Activated naive CD4-positive, alpha-beta T cell treated with Interleukin-2 at 50 U/mL for 16 hours (primary cell): ENCODE data around the gene STX8.
A peak's percentile ranks its signal among the peaks of the same experiment; 100 is the strongest.
"Not testable (repeated sequence)": the region's sequence is repeated elsewhere in the genome, so short reads cannot be mapped to it uniquely, and the experiment has no call there.

ENCODE experiments used
- DNase-seq: peaks from one replicate; pipeline ENCODE4 v3.0.0-alpha.2; 2020

The STX8 gene

DNA sequence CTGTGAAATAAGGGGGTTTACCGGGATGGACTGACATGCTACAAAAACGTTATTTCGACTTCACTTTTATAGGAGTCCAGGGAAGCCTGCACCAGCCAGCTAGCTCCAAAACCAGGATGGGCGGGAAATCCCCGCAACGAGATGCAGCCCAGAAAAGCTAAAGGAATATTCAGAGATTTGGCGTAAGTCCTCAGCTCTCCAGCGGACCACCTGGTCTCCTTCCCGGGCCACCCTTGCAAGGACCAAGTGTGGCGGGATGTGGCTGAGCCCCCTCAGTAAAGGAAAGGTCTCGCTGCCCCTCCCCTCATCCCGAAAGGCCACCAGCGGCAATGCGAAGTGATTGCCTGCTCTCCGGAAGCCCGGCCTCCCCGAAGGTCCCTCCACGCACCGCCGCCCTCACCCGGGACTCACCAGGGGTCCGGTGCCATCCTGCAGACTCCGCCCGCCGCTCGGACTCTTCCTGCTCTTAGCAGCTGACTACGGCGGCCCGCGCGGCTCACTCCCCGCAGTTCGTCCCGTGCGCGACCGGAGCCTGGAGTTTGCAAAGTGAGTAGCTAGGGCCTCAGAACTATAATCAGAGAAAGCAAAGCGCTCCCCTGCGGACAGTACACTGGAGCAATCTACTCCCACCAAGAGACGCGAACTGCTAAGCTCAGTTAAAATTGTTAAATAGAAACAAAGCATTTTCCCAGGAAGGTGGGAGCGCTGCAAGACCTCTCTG lies at the start of gene STX8:
Gene STX8 (minus strand): TSS at position 440 of the 721 bp plus-strand sequence. CDS start 12 bp downstream, at position 428.
- peak; percentile 84 for DNase-seq

DNA sequence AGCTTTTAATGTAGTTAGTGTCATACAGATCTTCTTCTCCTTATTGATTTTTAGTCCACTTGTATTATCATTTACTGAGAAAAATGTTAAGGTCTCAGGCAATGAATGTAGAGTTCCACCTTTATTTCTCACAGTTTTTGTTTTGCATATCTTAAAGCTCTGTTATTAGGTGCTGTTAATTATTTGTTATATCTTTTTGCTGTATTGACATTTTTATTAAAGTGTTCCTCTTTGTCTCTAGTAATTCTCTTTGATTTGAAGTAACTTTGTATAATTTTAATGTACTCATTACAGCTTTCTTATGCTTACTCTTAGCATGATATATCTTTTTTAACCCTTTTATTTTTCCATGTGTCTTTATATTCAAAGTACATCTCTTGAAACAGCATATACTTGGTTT lies 47.3 kb upstream of the STX8 start:
- no peak for DNase-seq

GRCh38 chr17:9615486-9615885 lies 39.9 kb upstream of the STX8 start:
- DNase-seq: no peak

- no peak for DNase-seq
These were observed 36.4 kb upstream of the STX8 start for GRCh38 chr17:9612006-9612405.

DNA sequence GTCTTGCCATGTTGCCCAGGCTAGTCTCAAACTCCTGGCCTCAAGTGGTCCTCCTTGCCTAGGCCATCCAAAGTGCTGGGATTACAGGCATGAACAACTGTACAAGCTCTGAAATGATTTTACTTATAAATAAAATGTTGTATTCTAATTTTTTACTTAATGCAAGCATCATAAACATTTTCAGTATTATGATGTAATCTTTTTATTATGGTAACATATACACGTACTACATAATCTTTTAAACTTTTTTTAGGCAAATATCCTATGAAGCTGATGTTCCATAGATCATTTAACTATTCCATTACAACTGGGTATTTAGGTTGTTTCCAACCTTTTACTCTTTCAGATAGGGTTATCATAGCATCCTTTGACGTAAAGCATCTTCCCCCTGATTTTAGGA lies 35.9 kb upstream of the STX8 start:
- DNase-seq: no peak

GRCh38 chr17:9607058-9607457 lies 31.4 kb upstream of the STX8 start:
- not testable (repeated sequence) for DNase-seq

- DNase-seq: no peak
These were observed 30.8 kb upstream of the STX8 start for GRCh38 chr17:9606453-9606852.

- not testable (repeated sequence) for DNase-seq
These were observed 29.0 kb upstream of the STX8 start for GRCh38 chr17:9604583-9604982.

- DNase-seq: no peak
These were observed 23.0 kb upstream of the STX8 start for GRCh38 chr17:9598661-9599060.

DNA sequence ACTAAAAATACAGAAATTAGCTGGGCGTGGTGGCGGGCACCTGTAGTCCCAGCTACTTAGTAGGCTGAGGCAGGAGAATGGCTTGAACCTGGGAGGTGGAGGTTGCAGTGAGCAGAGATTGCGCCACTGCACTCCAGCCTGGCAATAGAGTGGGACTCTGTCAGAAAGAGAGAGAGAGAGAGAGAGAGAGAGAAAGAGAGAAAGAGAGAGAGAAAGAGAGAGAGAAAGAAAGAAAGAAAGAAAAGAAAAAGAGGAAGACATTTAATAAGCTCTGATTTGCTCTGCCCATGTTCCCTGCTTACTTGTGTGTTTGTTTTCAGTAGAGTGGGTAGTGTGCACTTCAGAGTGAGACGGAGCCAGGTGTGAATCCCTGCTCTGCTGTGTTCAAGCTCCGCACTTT lies 22.0 kb upstream of the STX8 start:
- not testable (repeated sequence) for DNase-seq

DNA sequence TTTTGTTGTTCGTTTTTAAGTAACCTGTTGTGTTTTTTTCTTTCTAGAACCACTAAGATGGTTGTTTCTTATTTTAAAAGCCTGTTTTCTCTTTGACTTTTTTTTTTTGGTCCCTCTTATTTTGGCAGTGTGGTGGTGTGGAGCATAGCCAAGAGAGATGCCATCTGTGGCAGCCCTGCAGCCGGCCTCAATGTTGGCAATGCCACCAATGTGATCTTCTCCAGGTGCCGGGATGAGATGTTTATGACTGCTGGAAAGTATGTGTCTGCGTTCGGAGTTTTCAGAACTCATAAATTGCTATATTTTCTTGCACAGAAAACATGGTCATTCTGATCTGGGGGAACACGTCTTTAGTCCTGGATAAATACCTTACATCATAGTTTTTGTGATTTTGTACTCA lies 18.4 kb upstream of the STX8 start:
- no peak for DNase-seq

DNA sequence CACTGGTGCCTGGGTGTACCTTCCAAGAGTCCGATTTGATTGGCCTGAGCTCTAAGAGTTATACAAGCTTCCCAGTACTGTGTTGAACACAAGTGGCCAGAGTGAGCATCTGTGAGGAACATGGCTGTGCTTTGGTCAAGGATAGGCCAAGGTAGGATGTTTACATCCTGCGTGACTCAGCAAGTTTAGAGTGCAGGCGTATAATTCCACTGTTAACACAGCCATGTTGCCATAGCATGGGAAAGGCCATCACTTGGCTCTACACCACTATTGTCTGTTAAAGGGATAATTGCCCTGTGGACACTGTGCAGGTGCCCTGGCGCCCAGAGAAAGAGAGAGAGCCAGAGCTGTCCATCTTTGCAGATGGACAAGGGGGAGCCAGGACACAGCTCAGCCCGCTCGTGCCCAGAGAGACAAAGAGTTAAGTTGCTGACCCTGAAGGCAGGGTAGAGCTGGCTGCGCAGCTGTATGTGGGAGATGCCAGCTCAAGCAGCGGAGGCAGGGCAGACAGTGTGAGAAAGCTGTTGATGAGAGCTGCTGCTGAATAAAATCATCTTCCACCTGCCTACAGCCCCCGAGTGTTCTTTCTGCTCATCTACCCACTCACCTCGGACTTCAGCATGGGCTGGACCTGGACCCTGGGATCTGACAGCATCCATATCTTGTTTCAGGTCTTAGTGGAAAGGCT lies 12.5 kb upstream of the STX8 start:
- no peak for DNase-seq

DNA sequence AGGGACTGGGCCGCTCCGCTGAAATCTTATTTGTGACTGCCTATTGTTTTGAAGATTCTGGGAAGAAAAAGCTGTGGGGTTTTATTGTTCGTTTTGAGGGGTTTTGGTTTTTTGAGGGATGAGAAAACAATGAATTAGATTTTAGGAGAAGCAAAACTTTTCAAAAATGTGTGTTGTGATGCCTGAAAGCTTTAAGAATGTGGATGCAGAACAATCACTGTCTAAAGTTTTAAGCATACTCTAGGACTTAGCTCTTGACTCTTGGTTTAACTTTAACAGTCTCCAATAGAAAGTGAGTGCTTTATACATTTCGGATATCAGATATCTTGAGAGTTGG lies 1.7 kb upstream of the STX8 start:
- no peak for DNase-seq

DNA sequence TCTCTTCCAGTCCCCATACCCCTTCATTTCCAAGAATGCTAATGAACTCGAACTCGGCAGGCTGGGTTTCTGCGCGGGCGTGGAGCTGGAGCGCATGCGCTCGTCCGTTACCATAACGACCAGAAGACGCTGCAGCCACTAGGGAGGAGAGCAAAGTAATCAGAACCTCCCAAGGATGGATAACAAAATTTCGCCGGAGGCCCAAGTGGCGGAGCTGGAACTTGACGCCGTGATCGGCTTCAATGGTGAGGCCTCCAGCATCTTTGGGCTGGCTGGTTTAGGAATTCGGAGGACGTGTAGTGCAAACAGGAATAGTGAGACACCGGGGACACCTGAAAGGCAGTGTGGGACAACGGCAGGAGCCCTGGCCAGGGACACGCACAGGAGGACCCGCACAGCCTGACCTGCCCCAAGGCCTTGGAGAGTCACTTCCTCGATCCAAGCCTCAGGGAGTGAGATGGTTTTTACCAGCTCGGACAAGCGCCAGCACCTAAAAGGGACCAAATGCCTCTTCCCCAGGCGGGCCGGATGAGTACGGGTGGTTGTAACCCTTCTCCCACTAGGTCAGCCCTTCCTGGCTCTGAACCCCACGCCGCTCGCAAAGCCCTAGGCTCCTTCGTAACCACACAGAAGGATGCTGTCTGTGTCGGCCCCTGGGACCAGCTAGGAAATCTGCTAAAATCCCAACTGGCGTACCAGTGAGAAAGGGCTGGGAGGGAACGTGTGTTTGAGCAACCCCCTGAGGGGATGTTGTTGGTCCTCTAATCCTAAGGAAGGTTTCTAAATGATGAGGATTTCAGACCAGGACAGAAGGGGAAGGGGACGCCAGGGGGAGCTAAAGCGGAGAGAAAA lies 1.1 kb upstream of the STX8 start, which contains the start of gene CFAP52:
Gene CFAP52 (plus strand): TSS at position 122 of the 852 bp plus-strand sequence. CDS start 54 bp downstream, at position 176.
- DNase-seq: peak; percentile 81

- no peak for DNase-seq
These were observed 4.4 kb downstream of the STX8 start for GRCh38 chr17:9571201-9571600.

DNA sequence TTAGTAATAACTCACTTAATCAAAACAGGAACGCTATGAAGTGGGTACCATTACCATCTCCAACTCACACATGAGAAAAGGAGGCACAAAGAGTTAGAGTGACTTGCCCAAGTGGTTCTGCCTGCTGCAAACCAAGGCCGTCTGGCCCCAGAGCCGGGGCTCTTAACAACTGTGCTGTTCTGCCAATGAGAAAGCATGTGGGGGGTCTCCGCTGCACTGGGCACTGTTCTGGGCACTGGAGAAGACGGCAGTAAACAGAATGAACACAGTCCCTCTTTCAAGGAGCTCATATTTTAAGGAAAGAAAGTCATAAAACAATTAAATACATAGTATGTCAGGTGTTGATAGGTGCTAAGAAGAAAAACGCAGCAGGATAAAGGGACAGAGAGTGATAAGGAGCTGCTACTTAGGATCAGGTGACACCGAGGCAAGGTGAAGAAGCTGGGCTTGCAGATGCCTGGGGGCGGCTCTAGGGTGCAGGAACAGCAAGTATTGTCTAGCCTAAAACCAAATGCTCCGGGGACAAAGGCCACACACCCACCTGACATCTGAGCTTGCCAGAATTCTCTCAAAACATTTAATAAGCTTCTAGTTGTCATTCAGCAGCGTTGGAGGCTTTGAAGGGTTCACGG lies 6.5 kb downstream of the STX8 start:
- DNase-seq: no peak

GRCh38 chr17:9568004-9568403 lies 7.6 kb downstream of the STX8 start:
- no peak for DNase-seq

GRCh38 chr17:9566739-9567138 lies 8.9 kb downstream of the STX8 start:
- not testable (repeated sequence) for DNase-seq

DNA sequence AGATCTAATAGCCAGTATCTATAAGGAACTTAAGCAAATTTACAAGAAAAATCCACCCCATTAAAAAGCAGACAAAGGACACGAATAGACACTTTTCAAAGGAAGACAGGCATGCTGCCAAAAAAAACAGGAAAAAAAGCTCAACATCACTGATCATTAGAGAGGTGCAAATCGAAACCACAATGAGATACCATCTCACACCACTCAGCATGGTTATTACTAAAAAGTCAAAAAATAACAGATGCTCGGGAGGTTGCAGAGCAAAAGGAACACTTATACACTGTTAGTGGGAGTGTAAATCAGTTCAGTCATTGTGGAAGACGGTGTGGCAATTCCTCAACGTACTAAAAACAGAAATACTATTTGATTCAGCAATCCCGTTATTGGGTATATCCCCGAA lies 9.6 kb downstream of the STX8 start:
- DNase-seq: no peak

- no peak for DNase-seq
These were observed 11.5 kb downstream of the STX8 start for GRCh38 chr17:9564104-9564503.

GRCh38 chr17:9557857-9558256 lies 17.8 kb downstream of the STX8 start:
- no peak for DNase-seq

- no peak for DNase-seq
These were observed 18.4 kb downstream of the STX8 start for GRCh38 chr17:9557161-9557755.

DNA sequence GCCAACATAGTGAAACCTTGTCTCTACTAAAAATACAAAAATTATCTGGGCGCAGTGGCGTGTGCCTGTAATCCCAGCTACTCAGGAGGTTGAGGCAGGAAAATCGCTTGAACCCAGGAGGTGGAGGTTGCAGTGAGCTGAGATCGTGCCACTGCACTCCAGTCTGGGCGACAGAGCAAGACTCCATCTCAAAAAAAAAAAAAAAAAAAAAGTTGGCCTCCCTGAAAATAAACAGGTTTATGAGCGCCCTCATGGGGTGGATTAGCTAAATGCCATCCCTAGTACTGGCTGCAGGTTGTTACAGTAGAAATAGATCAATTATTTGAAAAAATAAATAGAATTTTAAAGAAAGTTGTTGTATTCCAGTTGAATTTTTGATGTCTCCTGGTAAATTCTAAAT lies 20.9 kb downstream of the STX8 start:
- DNase-seq: peak; percentile 47
